Neural cell (in vitro differentiated cells): ENCODE data around the gene RGS12.

Experiments used
- CTCF ChIP-seq: fragments of 450-650 bp; IDR thresholded peaks from 2 replicates; pipeline ENCODE4 v1.5.1; 2014; ENCODE audit warnings: antibody characterized with exemption, mild to moderate bottlenecking, moderate library complexity; ENCODE audit not compliant: poor library complexity, severe bottlenecking
- RAD21 ChIP-seq: fragments of 450-650 bp; conservative IDR thresholded peaks from 2 replicates; pipeline ENCODE4 v1.6.1; 2014; ENCODE audit warnings: antibody characterized with exemption, mild to moderate bottlenecking, moderate library complexity

- TF ChIP-seq CTCF (no peak), RAD21 (no peak)
Observed at GRCh38 chr4:3334316-3334715, 41.5 kb downstream of the RGS12 start.
